IPS-15b (cell line): Measurements from ENCODE around the gene CCSER1.

ENCODE experiments used
- H3K27me3 ChIP-seq: one replicate; pipeline ENCODE4 v1.6.1; 2013; ENCODE audit warnings: low read length; ENCODE audit not compliant: control insufficient read depth, insufficient read depth
- H3K36me3 ChIP-seq: one replicate; pipeline ENCODE4 v1.6.1; 2013; ENCODE audit warnings: low read length; ENCODE audit not compliant: control insufficient read depth, insufficient read depth
- H3K4me1 ChIP-seq: one replicate; pipeline ENCODE4 v1.6.1; 2013; ENCODE audit warnings: mild to moderate bottlenecking, low read length; ENCODE audit not compliant: control insufficient read depth, insufficient read depth
- H3K4me3 ChIP-seq: one replicate; pipeline ENCODE4 v1.5.1; 2013; ENCODE audit warnings: low read depth, low read length
- H3K9ac ChIP-seq: one replicate; pipeline ENCODE4 v1.6.1; 2013; ENCODE audit warnings: low read depth, mild to moderate bottlenecking, low read length
- H3K9me3 ChIP-seq: one replicate; pipeline ENCODE4 v1.6.1; 2013; ENCODE audit warnings: mild to moderate bottlenecking, low read length; ENCODE audit not compliant: control insufficient read depth, insufficient read depth

CCSER1 gene

GRCh38 chr4:91630054-91630453 is 1502.9 kb downstream of the CCSER1 start:
- no peaks in the 10 kb centered on the region for H3K9me3 ChIP-seq
- no peaks in the 10 kb centered on the region for H3K4me1 ChIP-seq
- H3K27me3 ChIP-seq = no peaks in the 10 kb centered on the region
- no peak overlapping the region for H3K4me3 ChIP-seq
- H3K9ac ChIP-seq = no peak overlapping the region
- peaks cover 6% of the 10 kb centered on the region for H3K36me3 ChIP-seq

GRCh38 chr4:91630764-91631163 is 1503.6 kb downstream of the CCSER1 start:
- H3K4me1 ChIP-seq = peaks cover 1% of the 10 kb centered on the region
- no peaks in the 10 kb centered on the region for H3K27me3 ChIP-seq
- no peak overlapping the region for H3K9ac ChIP-seq
- no peak overlapping the region for H3K4me3 ChIP-seq
- peaks cover 3% of the 10 kb centered on the region for H3K36me3 ChIP-seq
- H3K9me3 ChIP-seq = no peaks in the 10 kb centered on the region

- Histone ChIP-seq H3K4me3 (no peak overlapping the region), H3K4me1 (peaks cover 7% of the 10 kb centered on the region), H3K9me3 (no peaks in the 10 kb centered on the region), H3K27me3 (no peaks in the 10 kb centered on the region), H3K9ac (no peak overlapping the region), H3K36me3 (peaks cover 2% of the 10 kb centered on the region)
These were observed 1504.1 kb downstream of the CCSER1 start for GRCh38 chr4:91631335-91631734.

- Histone ChIP-seq H3K27me3 (no peaks in the 10 kb centered on the region), H3K4me1 (peaks cover 7% of the 10 kb centered on the region), H3K9me3 (no peaks in the 10 kb centered on the region), H3K9ac (no peak overlapping the region), H3K36me3 (no peaks in the 10 kb centered on the region), H3K4me3 (no peak overlapping the region)
These were observed 1508.9 kb downstream of the CCSER1 start for GRCh38 chr4:91636083-91636482.
